NAMALWA (cell line): ENCODE results near the gene TTC12.
A peak's percentile ranks its signal among the peaks of the same experiment; 100 is the strongest.

ENCODE experiments used
- DNase-seq: peaks from one replicate; pipeline ENCODE4 v3.0.0-alpha.2; 2015; ENCODE audit warnings: low spot score

Gene TTC12

DNA sequence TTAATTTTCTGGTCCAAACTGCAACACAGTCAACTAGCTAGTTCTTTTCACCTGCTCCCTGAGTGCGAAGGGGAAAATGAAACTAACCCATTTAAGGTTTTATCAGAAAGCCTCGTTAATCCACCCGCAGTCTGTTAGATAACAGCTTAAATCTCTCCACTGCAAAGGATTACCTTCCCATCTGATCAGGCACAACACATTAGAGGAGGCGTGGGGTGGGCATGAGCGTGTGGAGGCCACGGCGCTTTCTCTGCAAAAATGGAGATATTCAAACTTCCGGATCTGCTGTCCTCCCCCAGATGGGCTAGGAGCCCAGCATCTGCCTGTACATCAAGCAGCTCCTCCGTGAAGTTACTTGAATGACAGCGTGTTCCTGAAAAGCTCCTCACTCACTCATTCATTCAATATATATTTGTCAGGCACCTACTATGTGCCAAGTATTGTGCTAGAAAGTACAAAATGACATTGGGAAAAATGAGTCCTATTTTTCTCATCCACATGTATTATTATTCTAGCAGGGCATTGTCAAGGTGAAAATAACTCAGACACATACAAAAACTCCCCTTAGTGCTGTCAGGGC, 59.7 kb downstream of the TTC12 start:
- no peak for DNase-seq

DNA sequence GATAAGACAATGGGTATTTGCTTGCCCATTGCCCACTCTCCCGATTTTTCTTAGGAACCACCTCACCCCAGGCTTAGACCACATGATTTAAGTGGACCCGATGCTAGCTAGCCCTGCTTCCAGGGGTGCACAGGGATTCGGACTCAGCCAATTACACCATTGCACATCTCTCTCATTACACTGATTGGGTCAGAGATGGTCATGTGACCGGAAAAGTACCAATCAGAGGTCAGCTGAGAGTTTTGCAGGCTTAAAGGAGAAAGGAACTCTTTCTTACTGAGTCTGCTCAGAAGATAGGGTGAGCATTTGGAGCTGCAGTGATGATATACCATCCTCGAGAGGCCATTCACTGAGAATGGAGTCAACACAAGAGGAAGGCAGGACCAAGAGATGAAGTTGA, 61.0 kb downstream of the TTC12 start:
- peak; percentile 33 for DNase-seq

DNA sequence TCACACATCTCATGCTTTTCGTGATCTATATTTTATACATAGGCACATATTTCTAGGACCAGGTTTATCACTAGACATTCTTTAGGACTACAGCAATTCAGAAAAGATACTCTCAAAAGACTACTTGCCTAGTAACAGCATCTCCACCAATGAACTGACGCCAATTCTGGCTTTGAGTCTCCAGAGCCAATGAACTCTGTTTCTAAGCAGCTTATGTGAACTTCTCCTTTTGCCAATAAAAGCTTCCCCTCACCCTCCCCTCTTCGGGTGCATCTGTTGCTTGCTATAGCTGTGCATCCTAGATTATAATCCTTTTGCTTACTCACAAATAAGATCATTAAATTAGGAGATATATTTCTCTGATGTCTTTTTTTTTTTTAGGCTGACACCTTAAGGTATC, 61.8 kb downstream of the TTC12 start:
- DNase-seq = peak; percentile 45

DNA sequence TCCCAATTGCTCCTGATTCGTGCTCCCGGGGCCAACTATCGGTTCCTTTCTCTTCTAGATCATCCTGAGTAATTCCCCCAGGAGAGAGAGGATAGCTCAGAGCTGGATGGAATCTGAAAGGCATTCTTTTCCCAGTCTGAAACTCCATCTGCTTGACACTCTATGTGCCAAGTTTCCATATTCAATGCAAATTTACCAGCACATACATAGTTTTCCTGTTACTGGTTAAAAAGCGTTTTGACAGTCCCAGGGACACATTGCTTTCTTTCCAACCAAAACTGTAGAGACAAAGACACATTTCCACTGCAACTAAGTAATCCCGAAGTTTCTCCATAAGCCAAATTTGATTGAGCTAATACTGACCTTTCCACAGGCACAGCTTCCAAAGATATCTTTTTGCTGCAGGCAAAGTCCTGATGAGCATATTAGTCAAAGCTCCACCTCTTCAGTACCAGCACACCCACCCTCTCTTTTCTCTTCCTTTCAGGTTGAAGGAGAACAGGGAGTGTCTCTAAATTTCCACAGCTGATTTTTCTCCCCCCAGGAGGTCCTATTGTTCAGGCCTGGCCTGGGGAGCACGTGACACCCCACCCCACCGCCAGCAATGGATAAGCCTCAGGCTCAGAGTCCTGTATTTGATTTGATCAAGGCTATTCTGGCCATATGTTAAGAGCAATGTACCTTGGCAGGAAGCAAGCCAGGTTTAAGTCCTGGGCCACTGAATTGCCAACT, 63.5 kb downstream of the TTC12 start:
- no peak for DNase-seq

DNA sequence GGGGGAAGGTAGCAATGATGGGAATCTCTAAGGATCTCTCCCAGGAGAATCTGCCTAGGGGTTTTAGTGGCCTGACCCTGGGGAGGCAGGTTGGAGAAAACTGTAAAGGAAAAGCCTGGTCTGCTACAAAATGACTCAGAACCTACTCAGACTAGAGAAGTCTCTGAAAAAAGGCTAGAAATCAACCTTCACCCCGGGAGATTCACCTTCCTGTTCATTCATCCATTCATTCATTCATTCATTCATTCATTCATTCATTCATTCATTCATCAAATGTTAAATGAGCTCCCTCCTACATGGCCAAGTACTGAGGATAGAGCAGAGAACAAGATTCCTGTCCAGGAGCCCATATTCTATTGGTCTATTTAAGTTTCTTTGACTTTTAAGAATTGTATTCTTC, 64.3 kb downstream of the TTC12 start:
- DNase-seq = no peak

DNA sequence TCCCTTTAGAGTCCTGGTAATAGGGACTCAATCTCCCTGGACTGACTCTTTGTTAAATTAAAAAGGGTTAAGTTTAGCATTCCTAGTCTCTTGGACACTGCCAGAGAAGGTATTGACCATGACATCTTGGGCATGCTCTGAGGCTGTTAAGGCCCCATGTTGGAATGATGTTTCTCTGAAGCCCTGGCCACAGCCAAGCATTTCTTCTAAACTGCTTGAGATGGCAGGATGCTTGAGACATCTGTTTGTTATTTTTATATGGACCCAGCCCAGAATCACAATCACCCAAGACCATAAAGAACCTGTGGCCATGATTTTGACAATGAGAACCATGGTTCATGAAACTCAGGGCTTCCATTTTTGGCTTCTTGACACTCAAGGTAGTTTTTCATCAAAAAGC, 67.7 kb downstream of the TTC12 start:
- no peak for DNase-seq

DNA sequence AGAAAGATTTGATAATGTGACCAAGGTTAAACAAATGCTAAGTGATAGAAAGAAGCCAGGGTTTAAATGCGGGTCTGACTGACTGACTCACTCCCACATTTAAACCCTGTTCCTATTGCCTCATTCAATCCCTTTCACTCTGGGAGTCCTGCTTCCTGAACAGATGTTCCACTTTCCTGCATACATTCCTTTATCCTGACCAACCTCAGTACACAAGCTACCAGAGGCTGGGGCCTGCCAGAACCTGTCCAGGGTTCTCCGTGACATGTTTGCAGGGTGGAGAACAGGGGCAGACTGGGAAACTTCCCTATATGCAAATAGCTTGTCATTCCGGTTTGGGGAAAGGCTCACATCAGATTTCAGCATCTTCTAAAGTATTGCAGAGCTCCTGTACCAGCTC, 70.2 kb downstream of the TTC12 start:
- no peak for DNase-seq

DNA sequence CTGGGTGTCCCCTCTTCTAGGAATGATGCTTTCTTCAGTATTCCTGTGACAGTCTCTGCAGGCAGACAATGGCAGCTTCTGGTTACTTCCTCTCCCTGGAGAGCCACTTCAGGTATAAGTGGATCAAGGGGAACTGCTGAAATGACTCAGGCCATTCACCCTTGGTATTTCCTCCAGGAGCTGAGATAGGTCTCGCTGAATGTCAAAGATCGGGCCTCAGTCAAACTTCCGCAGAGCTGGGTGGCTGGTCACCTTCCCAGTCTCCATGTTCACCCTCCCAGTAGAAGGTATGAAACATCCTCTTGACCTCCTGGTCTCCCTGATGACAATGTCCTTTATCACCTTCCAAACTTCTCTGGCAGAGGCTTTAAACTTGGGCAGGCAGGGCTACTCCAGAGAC, 71.4 kb downstream of the TTC12 start:
- no peak for DNase-seq

DNA sequence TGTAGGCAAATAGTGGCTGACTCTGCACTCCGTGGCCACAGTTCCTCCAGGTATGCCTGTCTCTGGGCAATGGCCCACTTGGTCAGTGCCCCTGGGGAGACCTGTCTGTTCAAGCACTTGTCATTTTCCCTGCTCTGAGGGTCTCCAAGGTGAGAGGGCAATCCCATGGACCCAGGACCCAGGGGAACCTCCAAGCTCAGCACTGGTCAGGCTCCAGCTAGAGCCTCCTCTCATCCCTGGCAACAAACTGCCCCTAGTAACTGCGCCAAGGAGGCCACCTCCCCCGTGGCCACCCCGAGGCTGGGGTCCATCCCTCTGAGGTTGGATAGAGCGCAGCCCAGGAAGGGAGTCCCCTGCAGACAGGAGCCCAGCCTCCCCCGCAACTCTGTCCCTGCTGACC, 72.5 kb downstream of the TTC12 start:
- DNase-seq = no peak

DNA sequence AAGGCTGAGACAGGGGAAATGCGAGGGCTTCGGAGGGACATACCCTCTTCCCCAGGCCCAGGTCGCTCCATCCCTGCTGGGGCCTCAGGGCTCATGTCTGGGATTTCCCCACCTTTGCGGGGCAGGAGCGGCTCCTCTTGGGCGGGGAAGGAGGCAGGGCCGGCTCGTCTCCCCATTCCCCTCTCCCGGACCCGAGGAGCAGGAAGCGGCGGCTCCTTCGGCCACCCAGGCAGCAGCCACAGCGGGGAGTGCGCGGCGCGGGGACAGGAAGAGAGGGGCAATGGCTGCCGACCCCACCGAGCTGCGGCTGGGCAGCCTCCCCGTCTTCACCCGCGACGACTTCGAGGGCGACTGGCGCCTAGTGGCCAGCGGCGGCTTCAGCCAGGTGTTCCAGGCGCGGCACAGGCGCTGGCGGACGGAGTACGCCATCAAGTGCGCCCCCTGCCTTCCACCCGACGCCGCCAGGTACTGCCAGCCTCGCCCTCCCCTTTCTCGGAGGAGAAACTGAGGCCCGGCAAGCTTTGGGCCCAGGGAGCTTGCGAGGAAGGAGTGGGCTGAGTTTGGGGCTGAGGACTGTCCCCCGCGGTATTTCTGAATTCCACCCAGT, 73.3 kb downstream of the TTC12 start, which contains the start of gene ANKK1:
Gene ANKK1, plus strand, starts transcription at position 175 of the 607 bp plus-strand sequence. Its CDS starts 106 bp downstream, at position 281.
- no peak for DNase-seq

DNA sequence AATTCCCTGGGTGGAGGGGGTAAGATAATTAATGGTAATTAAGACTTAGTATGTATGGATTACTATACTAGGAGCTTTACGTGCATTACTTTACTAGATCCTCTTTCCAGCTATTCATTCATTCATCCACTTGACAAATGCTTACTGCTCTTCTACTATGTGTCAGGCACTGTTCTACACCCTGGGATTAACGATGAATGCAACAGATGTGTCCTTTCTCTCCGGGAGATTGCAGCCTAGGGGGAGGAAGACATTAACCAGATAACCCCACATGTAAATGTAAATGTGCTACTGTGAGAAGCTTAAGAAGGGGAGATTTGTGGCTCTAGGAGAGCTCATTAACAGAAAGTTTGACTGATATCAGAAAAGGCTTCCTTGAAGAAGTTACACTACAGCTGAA, 74.9 kb downstream of the TTC12 start:
- DNase-seq = no peak

DNA sequence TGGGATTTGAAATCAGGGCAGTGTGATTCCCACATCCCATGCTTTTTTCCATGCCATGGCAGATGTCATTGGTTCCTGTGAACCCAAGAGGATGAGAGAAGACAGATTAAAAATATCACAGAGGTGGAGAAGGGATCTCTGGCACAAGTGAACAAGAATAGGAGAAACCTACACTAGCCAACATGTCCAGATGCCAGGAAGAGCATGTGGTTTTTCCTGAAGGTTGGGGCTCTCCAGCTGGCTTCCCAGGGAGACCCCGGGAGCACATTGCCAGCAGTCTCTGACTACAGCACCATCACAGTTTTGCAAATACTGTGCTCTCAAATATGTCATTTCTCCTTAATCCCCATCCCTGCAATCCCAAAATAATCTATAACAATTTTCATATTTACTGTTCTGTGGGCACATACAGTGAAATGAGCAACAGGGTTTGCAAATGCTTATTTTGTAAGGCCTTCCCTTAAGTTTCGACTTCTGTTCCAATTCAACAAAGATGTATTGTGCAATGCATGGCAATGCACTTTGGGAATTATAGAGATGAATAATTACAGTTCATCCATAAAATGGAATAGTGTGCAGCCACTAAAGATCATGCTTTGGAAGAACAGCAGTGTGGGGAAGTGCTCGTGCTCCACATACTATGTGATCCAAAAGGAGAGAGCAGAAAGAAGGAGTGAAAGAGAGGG, 78.0 kb downstream of the TTC12 start:
- no peak for DNase-seq

DNA sequence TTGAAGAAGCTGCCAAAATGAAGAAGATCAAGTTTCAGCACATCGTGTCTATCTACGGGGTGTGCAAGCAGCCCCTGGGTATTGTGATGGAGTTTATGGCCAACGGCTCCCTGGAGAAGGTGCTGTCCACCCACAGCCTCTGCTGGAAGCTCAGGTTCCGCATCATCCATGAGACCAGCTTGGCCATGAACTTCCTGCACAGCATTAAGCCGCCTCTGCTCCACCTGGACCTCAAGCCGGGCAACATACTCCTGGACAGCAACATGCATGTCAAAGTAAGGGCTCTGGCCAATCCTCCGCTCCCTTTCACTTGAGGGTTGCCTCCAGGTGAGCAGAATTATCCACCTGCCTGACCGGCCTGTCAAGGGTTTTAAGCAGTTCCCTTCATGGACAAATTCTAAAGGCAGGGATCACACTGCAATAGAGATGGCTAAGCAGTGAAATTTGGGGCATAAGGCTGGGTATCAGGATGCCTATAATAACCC, 79.2 kb downstream of the TTC12 start:
- DNase-seq = no peak

DNA sequence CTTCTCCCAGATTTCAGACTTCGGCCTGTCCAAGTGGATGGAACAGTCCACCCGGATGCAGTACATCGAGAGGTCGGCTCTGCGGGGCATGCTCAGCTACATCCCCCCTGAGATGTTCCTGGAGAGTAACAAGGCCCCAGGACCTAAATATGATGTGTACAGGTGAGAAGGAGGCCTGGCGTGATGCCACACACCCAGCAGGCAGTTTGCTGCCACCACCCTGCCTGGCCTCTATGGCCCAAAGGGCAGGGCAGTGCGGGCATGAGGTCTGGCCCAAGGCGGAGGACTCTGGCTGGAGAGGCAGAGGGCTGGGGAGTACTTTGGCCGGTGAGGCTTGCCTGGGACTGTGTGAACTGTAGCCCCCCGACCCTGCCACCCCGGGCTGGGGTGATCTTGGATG, 80.5 kb downstream of the TTC12 start:
- no peak for DNase-seq

DNA sequence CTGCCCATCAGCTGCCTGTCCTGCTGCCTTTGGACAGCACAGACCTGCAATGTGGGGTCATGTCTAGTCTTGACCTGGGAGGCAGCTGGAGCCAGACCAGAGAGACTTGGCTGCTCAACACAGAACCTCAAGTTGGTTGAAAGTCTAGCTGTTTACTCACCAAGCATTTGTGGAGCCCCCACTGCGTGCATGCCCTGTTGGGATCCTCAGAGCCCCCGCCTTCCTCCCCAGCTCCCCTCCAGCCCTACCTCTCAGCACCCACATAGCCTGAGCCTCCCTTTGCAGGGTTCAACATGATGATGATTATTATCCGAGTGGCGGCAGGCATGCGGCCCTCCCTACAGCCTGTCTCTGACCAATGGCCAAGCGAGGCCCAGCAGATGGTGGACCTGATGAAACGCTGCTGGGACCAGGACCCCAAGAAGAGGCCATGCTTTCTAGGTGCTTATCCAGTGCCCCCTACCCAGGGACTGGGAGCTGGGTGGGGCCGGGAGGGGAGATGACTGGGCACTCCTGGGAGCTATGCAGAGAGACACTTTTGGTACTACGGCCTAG, 81.5 kb downstream of the TTC12 start:
- no peak for DNase-seq

DNA sequence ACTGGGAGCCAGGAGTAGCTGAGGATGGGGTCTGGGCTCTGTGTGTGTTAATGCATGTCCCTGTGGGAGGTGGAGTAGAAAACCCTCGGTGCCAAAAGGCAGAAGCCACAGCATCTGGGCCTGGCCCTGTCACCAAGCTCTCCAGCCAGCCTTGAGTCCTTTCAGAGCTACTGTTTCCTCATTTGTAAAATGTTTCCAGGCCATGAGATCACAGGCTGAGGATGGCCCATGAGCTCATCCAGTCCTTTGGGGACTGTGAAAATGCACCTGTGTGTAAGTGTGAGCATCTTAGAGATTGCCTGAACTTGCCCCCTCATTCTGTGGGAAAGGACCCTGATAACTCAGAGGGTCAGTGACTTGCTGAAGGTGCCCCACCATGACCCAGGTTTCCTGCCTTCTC, 82.3 kb downstream of the TTC12 start:
- no peak for DNase-seq

DNA sequence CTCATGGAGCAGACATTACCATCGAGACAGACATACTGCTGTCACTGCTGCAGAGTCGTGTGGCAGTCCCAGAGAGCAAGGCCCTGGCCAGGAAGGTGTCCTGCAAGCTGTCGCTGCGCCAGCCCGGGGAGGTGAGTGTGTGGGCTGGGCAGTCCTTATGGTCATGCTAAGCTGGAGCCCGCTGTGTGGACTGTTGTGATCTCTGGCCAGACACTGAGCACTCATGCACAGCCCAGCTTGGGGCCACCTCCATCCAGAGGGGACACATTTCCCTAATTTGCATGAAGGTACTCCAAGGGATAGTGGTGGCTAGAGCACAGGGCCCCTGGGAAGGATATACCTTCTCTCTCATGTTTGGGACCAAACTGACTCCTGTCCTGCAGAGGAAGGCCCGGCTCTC, 82.8 kb downstream of the TTC12 start:
- DNase-seq = no peak

DNA sequence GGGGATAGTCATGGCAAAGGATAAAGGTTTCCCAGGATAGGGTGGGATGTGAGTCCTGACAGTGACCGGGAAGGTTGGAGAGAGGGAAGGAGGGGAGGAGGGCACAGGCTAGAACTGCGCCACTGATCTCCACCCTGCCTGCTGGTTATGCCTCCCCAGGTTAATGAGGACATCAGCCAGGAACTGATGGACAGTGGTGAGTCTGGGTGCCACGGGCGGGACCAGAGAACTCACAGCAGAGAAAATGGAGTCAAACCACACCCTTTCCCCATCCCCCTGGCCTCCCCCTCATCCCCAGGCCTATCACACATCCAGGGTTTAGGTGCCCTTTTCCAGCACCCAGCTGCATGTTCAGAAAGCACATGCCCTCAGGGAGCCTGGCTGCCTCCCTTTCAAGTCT, 83.4 kb downstream of the TTC12 start:
- DNase-seq = no peak

DNA sequence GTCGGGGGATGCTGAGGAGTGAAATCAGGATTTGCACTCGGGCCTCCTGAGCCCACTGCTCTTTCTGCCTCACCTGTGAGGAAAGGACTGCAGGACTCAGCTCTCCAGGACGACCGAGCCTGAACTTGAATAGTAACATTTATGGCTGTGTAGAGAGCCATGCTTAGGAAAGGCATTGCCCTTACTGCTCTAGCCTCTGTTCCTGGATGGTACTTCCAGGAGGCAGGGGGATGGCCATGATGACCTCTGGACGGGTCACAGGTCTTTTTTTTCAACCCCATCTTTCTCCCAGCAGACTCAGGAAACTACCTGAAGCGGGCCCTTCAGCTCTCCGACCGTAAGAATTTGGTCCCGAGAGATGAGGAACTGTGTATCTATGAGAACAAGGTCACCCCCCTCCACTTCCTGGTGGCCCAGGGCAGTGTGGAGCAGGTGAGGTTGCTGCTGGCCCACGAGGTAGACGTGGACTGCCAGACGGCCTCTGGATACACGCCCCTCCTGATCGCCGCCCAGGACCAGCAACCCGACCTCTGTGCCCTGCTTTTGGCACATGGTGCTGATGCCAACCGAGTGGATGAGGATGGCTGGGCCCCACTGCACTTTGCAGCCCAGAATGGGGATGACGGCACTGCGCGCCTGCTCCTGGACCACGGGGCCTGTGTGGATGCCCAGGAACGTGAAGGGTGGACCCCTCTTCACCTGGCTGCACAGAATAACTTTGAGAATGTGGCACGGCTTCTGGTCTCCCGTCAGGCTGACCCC, 84.5 kb downstream of the TTC12 start:
- DNase-seq = no peak

DNA sequence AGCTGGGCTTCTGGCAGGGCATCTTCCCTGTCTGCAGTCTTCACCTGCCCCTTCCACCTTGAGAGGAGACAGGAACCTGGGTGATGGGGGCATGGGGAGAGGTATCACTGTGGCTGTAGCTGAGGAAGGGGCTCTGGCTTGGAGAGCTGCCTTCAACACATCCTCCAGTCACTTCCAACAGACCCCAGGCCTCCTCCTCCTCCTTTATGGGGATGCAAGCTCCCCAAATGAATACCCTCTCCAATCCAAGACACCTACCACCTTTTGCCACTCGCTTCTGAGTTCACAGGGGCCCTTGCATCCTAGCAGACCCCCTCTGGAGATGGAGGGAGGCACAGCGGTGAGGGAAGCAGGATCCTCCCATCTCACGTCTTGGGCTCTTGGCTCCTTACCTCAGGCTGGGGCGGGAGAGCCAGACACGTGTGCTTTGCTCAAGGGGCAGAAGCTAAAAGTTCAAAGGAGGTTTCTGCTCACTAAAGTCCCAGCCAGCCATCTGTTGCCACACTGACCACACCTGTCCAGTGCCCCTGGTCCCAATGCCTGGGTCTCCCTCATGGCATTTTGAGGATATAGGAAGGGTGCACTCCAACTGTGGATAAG, 86.3 kb downstream of the TTC12 start:
- no peak for DNase-seq

DNA sequence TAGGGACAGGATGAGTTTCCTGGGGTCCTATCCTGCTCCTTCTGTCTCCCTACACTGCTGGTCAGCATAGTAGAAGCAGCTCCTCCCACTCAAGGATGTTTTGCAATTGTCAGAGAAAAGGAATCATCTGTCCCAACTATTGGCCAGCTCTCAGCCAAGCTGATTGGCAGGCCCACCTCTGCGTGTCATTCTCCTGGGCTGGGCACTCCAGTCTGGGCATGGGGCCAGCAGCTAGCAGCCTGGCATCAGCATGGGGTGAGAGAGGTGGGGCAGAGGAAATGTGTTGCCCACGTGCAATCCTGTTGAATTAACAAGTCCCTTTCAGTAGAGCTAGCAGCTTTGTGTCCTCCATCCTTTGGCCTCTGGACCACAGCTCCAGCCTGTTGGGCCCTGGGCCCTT, 87.3 kb downstream of the TTC12 start:
- no peak for DNase-seq
